Superior temporal gyrus (tissue), 1 donor: ENCODE data around the gene MRPL19.

Experiments used
- DNase-seq: peaks from one replicate; pipeline ENCODE4 v3.0.0-alpha.2; 2016; ENCODE audit errors: extremely low spot score

Gene MRPL19

DNA sequence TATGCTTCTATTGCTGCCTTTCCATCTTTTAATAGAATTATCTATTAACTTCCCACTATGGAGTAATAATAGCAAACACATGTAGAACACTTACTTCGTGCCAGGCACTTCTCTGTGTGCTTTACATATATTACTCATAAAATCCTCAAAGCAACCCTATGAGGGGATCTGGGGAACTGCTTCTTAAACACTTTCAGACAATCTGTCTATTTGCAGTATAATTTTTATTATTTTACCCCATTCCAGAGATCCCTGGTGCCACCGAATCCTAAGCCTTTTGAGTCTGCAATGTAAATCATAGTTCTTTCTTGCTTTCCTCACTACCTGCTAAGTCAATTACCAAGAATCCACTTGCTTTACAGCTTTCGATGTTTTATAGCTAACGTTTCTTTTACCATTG, 89.7 kb downstream of the MRPL19 start:
- no peak for DNase-seq

DNA sequence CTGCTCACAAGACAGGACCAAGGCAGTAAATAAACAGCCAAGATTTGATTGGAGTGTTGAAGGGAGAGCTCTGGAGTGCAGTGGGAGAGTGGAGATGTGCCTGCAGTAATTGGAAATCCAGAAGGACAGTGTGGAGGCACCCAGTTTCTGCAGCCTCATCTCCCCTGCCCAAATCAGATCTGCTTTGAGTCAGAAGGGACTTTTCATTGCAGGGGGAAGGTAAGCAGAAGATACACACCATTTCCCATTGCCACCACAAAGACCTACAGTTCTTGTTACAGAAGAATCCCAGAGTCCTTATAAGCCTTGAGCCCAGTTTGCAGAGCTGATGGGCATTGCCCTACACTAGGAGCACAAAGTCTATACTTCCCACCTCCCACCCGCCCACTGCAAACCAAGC, 91.4 kb downstream of the MRPL19 start:
- DNase-seq, result no peak
